Neuronal stem cell (in vitro differentiated cells): Measurements from ENCODE around the gene SLC12A6.

ENCODE experiments used
- DNase-seq: peaks from one replicate; pipeline ENCODE4 v3.0.0-alpha.2; 2013; ENCODE audit warnings: low spot score
- H2AFZ ChIP-seq: one replicate; pipeline ENCODE4 v1.6.1; 2013; ENCODE audit warnings: mild to moderate bottlenecking, low read length, inconsistent platforms
- H2AK5ac ChIP-seq: 2 replicates; pipeline ENCODE4 v1.6.1; 2013; ENCODE audit warnings: low read depth, mild to moderate bottlenecking, inconsistent platforms, low read length, moderate library complexity, mixed read lengths
- H2BK120ac ChIP-seq: 2 replicates; pipeline ENCODE4 v1.6.1; 2013; ENCODE audit warnings: low read depth, mild to moderate bottlenecking, inconsistent platforms, low read length, moderate library complexity, mixed read lengths
- H2BK12ac ChIP-seq: one replicate; pipeline ENCODE4 v1.6.1; 2013; ENCODE audit warnings: low read length, inconsistent platforms
- H2BK15ac ChIP-seq: 2 replicates; pipeline ENCODE4 v1.6.1; 2013; ENCODE audit warnings: mild to moderate bottlenecking, low read length, inconsistent platforms, mixed read lengths
- H2BK5ac ChIP-seq: one replicate; pipeline ENCODE4 v1.6.1; 2013; ENCODE audit warnings: inconsistent platforms, mild to moderate bottlenecking, low read length, moderate library complexity
- H3K14ac ChIP-seq: one replicate; pipeline ENCODE4 v1.6.1; 2013; ENCODE audit warnings: low read length, inconsistent platforms
- H3K18ac ChIP-seq: 2 replicates; pipeline ENCODE4 v1.6.1; 2013; ENCODE audit warnings: low read length, inconsistent platforms
- H3K23ac ChIP-seq: 2 replicates; pipeline ENCODE4 v1.6.1; 2013; ENCODE audit warnings: low read depth, mild to moderate bottlenecking, mixed read lengths, low read length, inconsistent platforms; ENCODE audit not compliant: poor library complexity
- H3K27ac ChIP-seq: replicated peaks from 3 replicates; pipeline ENCODE4 v1.5.1; 2013; ENCODE audit warnings: low read length, inconsistent platforms
- H3K27me3 ChIP-seq, 3 experiments: 2 replicates each; pipeline ENCODE4 v1.6.1; 2013; ENCODE audit warnings: low read length in 3 of 3, mild to moderate bottlenecking in 2 of 3, inconsistent platforms in 1 of 3, low read depth in 1 of 3, mixed read lengths in 1 of 3, moderate library complexity in 1 of 3; ENCODE audit not compliant: control insufficient read depth in 3 of 3, insufficient read depth in 3 of 3
- H3K36me3 ChIP-seq, 2 donors: replicated peaks in 1 of 2; 2 replicates each; pipeline ENCODE4 v1.6.1; 2013; ENCODE audit warnings: low read length in 2 of 2; ENCODE audit not compliant: control insufficient read depth in 2 of 2, insufficient read depth in 2 of 2
- H3K4ac ChIP-seq: 2 replicates; pipeline ENCODE4 v1.6.1; 2013; ENCODE audit warnings: inconsistent platforms, mild to moderate bottlenecking, low read length, moderate library complexity
- H3K4me1 ChIP-seq, 2 donors: 1 replicate in 1 of 2; 2 replicates in 1 of 2; pipeline ENCODE4 v1.6.1; 2013; ENCODE audit warnings: low read length in 2 of 2, low read depth in 1 of 2; ENCODE audit not compliant: control insufficient read depth in 2 of 2, insufficient read depth in 1 of 2
- H3K4me2 ChIP-seq: one replicate; pipeline ENCODE4 v1.6.1; 2013; ENCODE audit warnings: mild to moderate bottlenecking, low read length, inconsistent platforms; ENCODE audit not compliant: insufficient read depth, poor library complexity, severe bottlenecking
- H3K4me3 ChIP-seq, 2 donors: 2 replicates each; pipeline ENCODE4 v1.5.1; 2013; ENCODE audit warnings: low read length in 2 of 2, mild to moderate bottlenecking in 2 of 2, inconsistent platforms in 1 of 2, moderate library complexity in 1 of 2
- H3K79me1 ChIP-seq: one replicate; pipeline ENCODE4 v1.6.1; 2013; ENCODE audit warnings: low read depth, mild to moderate bottlenecking, inconsistent platforms, low read length, moderate library complexity
- H3K9ac ChIP-seq: one replicate; pipeline ENCODE4 v1.6.1; 2013; ENCODE audit warnings: mild to moderate bottlenecking, low read depth, low read length, inconsistent platforms; ENCODE audit not compliant: poor library complexity
- H3K9me3 ChIP-seq, 2 donors: replicated peaks in 1 of 2; 2 replicates each; pipeline versions ENCODE3 to v1.6.1; 2013; ENCODE audit warnings: low read length in 2 of 2, mild to moderate bottlenecking in 2 of 2, inconsistent platforms in 1 of 2, low read depth in 1 of 2, mixed read lengths in 1 of 2, moderate library complexity in 1 of 2; ENCODE audit not compliant: control insufficient read depth in 2 of 2, insufficient read depth in 1 of 2
- H4K8ac ChIP-seq: one replicate; pipeline ENCODE4 v1.6.1; 2013; ENCODE audit warnings: low read depth, mild to moderate bottlenecking, inconsistent platforms, low read length, moderate library complexity
- H4K91ac ChIP-seq: one replicate; pipeline ENCODE4 v1.6.1; 2013; ENCODE audit warnings: low read length, low read depth, mild to moderate bottlenecking, inconsistent platforms; ENCODE audit not compliant: poor library complexity
- WGBS, 2 donors: extraction: QIAGEN DNeasy Blood & Tissue Kit; methylation state at CpG; one replicate each; pipeline ENCODE4 v1.1.7; 2013; ENCODE audit warnings: missing lambda C conversion rate in 2 of 2, mixed read lengths in 1 of 2; ENCODE audit not compliant: insufficient read length in 2 of 2, insufficient replicate concordance in 1 of 2; ENCODE audit errors: extremely low coverage in 2 of 2; 5-methylcytosine and 5-hydroxymethylcytosine counted together

SLC12A6 gene

DNA sequence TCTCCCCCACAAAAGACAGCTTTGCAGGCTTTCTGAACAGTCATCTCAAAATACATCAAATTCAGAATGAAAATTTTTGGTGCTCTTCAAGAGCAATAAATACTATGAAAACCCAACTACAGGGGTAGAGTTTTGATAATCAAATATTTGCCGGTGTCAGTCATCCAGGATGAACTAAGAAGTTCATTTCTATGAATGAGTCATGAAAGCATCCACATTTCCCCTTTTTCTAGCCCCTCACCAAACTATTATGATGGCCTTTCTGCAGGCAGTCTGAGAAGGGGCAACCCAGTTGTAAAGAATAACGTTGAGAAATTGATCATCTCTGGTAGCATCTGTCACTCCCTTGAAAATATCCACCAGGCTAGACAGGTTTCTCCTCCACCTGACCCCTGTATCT lies 32.5 kb upstream of the SLC12A6 start:
- no CpG with 5 or more reads among the region's 2 CpGs for WGBS, 2 donors
- Histone ChIP-seq H2BK12ac (no peak overlapping the region), H2BK5ac (no peak overlapping the region), H3K14ac (no peak overlapping the region), H4K91ac (no peak overlapping the region), H3K27me3 (no peaks in the 10 kb centered on the region), H3K4me1 (peaks cover 8 to 12% of the 10 kb centered on the region in 2 donors), H3K9me3 (peaks cover 4 to 8% of the 10 kb centered on the region in 2 donors), H2BK120ac (no peak overlapping the region), H4K8ac (no peak overlapping the region), H3K36me3 (no peaks in the 10 kb centered on the region), H2BK15ac (no peak overlapping the region), H3K4me2 (no peak overlapping the region), H3K18ac (no peak overlapping the region), H3K4ac (no peak overlapping the region), H2AFZ (no peak overlapping the region), H3K9ac (no peak overlapping the region), H2AK5ac (no peak overlapping the region), H3K23ac (no peak overlapping the region), H3K4me3 (no peak overlapping the region), H3K27ac (no peak overlapping the region), H3K79me1 (peaks cover 1% of the 10 kb centered on the region)
- no peak for DNase-seq

GRCh38 chr15:34367101-34368081 lies 29.8 kb upstream of the SLC12A6 start, which contains the start of gene LPCAT4:
TSS of gene LPCAT4 (minus strand) at chr15:34367196. CDS start at chr15:34367100, 96 bp downstream.
- H2BK15ac ChIP-seq: peak within 1 kb of the TSS; percentile 84
- peak within 1 kb of the TSS; percentile 96 for H2BK120ac ChIP-seq
- peak within 1 kb of the TSS; percentile 100 for H3K27ac ChIP-seq
- H3K4me1 ChIP-seq: peaks cover 8 to 12% of the 10 kb centered on the region in 2 donors
- peak within 1 kb of the TSS; percentile 100 for H2AFZ ChIP-seq
- H3K4ac ChIP-seq: peak within 1 kb of the TSS; percentile 98
- DNase-seq: peak; percentile 81
- peak within 1 kb of the TSS; percentile 97 for H3K9ac ChIP-seq
- H3K4me2 ChIP-seq: peak within 1 kb of the TSS; percentile 95
- H3K79me1 ChIP-seq: peaks cover 4% of the 10 kb centered on the region
- peak within 1 kb of the TSS; percentile 76 for H4K91ac ChIP-seq
- peaks cover 12 to 16% of the 10 kb centered on the region in 2 donors for H3K36me3 ChIP-seq
- H2BK5ac ChIP-seq: peak within 1 kb of the TSS; percentile 97
- peaks cover 1 to 3% of the 10 kb centered on the region in 2 donors for H3K9me3 ChIP-seq
- H3K23ac ChIP-seq: peak within 1 kb of the TSS; percentile 93
- peak within 1 kb of the TSS; percentile 100 for H3K18ac ChIP-seq
- no peaks in the 10 kb centered on the region for H3K27me3 ChIP-seq
- no peak within 1 kb of the TSS for H2BK12ac ChIP-seq
- WGBS, 2 donors: no CpG with 5 or more reads among the region's 80 CpGs
- peak within 1 kb of the TSS; percentile 89 to 98 for H3K4me3 ChIP-seq
- H4K8ac ChIP-seq: peak within 1 kb of the TSS; percentile 74
- H3K14ac ChIP-seq: peak within 1 kb of the TSS; percentile 87
- H2AK5ac ChIP-seq: peak within 1 kb of the TSS; percentile 88

GRCh38 chr15:34366271-34367065 lies 28.9 kb upstream of the SLC12A6 start:
- Histone ChIP-seq H3K14ac (no peak overlapping the region), H3K9ac (peak overlapping the region; percentile 94), H2BK15ac (peak overlapping the region; percentile 84), H2BK12ac (no peak overlapping the region), H3K18ac (peak overlapping the region; percentile 99), H3K4me3 (peak overlapping the region; percentile 89 to 98), H2AK5ac (peak overlapping the region; percentile 79), H2BK5ac (peak overlapping the region; percentile 83), H3K27me3 (no peaks in the 10 kb centered on the region), H3K9me3 (peaks cover 0 to 1% of the 10 kb centered on the region in 2 donors), H3K27ac (peak overlapping the region; percentile 79), H2AFZ (peak overlapping the region; percentile 100), H3K4me1 (peaks cover 8 to 12% of the 10 kb centered on the region in 2 donors), H3K23ac (peak overlapping the region; percentile 67), H3K36me3 (peaks cover 13 to 21% of the 10 kb centered on the region in 2 donors), H2BK120ac (no peak overlapping the region), H3K4me2 (peak overlapping the region; percentile 95), H4K91ac (no peak overlapping the region), H3K79me1 (peaks cover 4% of the 10 kb centered on the region), H4K8ac (peak overlapping the region; percentile 74), H3K4ac (peak overlapping the region; percentile 86)
- DNase-seq: peak; percentile 63
- WGBS, 2 donors: no CpG with 5 or more reads among the region's 37 CpGs
